Left colon (tissue), 2 donors: Measurements from ENCODE around the gene ARPIN. TPM values are rescaled to one million over a fixed set of nuclear protein-coding genes. Genes with fewer than 3 reads are reported as not detected.
A peak's percentile ranks its signal among the peaks of the same experiment; 100 is the strongest.
"Not testable (repeated sequence)": the region's sequence is repeated elsewhere in the genome, so short reads cannot be mapped to it uniquely, and the experiment has no call there.

Source experiments
- ATAC-seq: fragments of 200-7000 bp; cut with Tn5 transposase; one replicate; pipeline ENCODE4 v1.9.1; 2020; ENCODE audit warnings: mild to moderate bottlenecking, moderate library complexity
- DNase-seq, 2 donors: peaks; one replicate each; pipeline ENCODE4 v3.0.0-alpha.2; 2020
- intact Hi-C, 2 donors: fragments of 100-400 bp; cut with DNase I in 1 of 2; cut with micrococcal nuclease in 1 of 2; formaldehyde crosslinking; loops; one replicate each; pipeline versions ENCODE4 v1.11.2 to v1.14.0; 2022; cut with DNase I, micrococcal nuclease
- long read RNA-seq: library from polyadenylated mRNA; unstranded; transcript quantifications from one replicate; pipeline ENCODE4 v2.0.0, GENCODE V29; 2021
- total RNA-seq, 2 donors: library from RNA; stranded (reverse); fragmentation: NEBNext Ultra II Directional; extraction: Animal tissue kit (Norgen Biotek cat#: 25700); gene quantifications; one replicate each; pipeline ENCODE4 v1.2.1, GENCODE V29; 2021
- donor health status: DM: no; HTN: no; CAD: no.
- donor health status: DM: yes; HTN: yes; CAD: no.

The ARPIN gene
- 10 to 100 TPM; 40.0 to 40.4 TPM for total RNA-seq
- long read RNA-seq, full-length matches to known transcripts, result 14 of 30 reads
- long read RNA-seq, partial matches to known transcripts, result 4 of 30 reads
- long read RNA-seq, other reads (novel, unspliced or antisense), result 12 of 30 reads

- ATAC-seq, result peak; percentile 76
- intact Hi-C loops, result no loop called here
- DNase-seq, result peak in 1 of 2 donors; percentile 76
Measured at GRCh38 chr15:89912674-89913396, at the start of gene ARPIN. TSS of gene ARPIN (minus strand) at chr15:89912952. CDS start at chr15:89912835, 117 bp downstream.

- DNase-seq (peak; percentile 69 to 75), ATAC-seq (peak; percentile 89)
- intact Hi-C loops, result no loop called here
Measured at GRCh38 chr15:89958107-89958805, 45.5 kb upstream of the ARPIN start.

GRCh38 chr15:89955449-89955998, 42.8 kb upstream of the ARPIN start:
- DNase-seq, intact Hi-C loops: not testable (repeated sequence)

GRCh38 chr15:89954541-89954940, 41.8 kb upstream of the ARPIN start:
- DNase-seq (no peak), ATAC-seq (no peak)
- intact Hi-C loops, result no loop called here

More at GRCh38 chr15:89955449-89955998, 42.8 kb upstream of the ARPIN start:
- ATAC-seq, result not testable (repeated sequence)

GRCh38 chr15:89948796-89949195, 36.0 kb upstream of the ARPIN start:
- ATAC-seq (no peak), DNase-seq (no peak)
- intact Hi-C loops, result no loop called here

- DNase-seq (no peak), ATAC-seq (peak; percentile 85)
- intact Hi-C loops, result no loop called here
Measured at GRCh38 chr15:89947385-89947784, 34.6 kb upstream of the ARPIN start.

GRCh38 chr15:89946681-89947299, 34.0 kb upstream of the ARPIN start:
- DNase-seq (peak in 1 of 2 donors; percentile 26), ATAC-seq (peak; percentile 78)
- intact Hi-C loops, result no loop called here

GRCh38 chr15:89943721-89944120, 31.0 kb upstream of the ARPIN start:
- DNase-seq, intact Hi-C loops, ATAC-seq: not testable (repeated sequence)

GRCh38 chr15:89939910-89940309, 27.2 kb upstream of the ARPIN start:
- ATAC-seq, result no peak
- DNase-seq, result no peak
- intact Hi-C loops, result no loop called here

GRCh38 chr15:89939377-89939776, 26.6 kb upstream of the ARPIN start:
- ATAC-seq, intact Hi-C loops: not testable (repeated sequence)

GRCh38 chr15:89937365-89938350, 24.9 kb upstream of the ARPIN start:
- DNase-seq (no peak), ATAC-seq (peak; percentile 62)
- intact Hi-C loops, result no loop called here

More at GRCh38 chr15:89939377-89939776, 26.6 kb upstream of the ARPIN start:
- DNase-seq, result not testable (repeated sequence)

GRCh38 chr15:89936786-89937265, 24.1 kb upstream of the ARPIN start:
- no peak for DNase-seq
- no peak for ATAC-seq

GRCh38 chr15:89936051-89936785, 23.5 kb upstream of the ARPIN start:
- ATAC-seq, result no peak
- intact Hi-C loops, result no loop called here
- DNase-seq, result no peak

More at GRCh38 chr15:89936786-89937265, 24.1 kb upstream of the ARPIN start:
- intact Hi-C loops, result no loop called here

GRCh38 chr15:89932880-89933279, 20.1 kb upstream of the ARPIN start:
- no peak for DNase-seq
- ATAC-seq, result no peak
- intact Hi-C loops, result no loop called here

- ATAC-seq (no peak), DNase-seq (no peak)
- intact Hi-C loops, result no loop called here
Measured at GRCh38 chr15:89928421-89928820, 15.7 kb upstream of the ARPIN start.

GRCh38 chr15:89926158-89926557, 13.4 kb upstream of the ARPIN start:
- no peak for ATAC-seq
- intact Hi-C loops, result no loop called here
- no peak for DNase-seq

- ATAC-seq (no peak), DNase-seq (no peak)
- intact Hi-C loops, result no loop called here
Measured at GRCh38 chr15:89917442-89918101, 4.8 kb upstream of the ARPIN start.
